Stimulated activated CD8-positive, alpha-beta memory T cell treated with anti-CD3 and anti-CD28 coated beads, Interleukin-2, amount 100 ng/mL, for 1 hour (primary cell): ENCODE results near the gene HSD3B1.

Experiments
- DNase-seq, 2 donors: peaks; one replicate each; pipeline ENCODE4 v3.0.0-alpha.2; 2020; ENCODE audit warnings: low read depth in 2 of 2

Gene HSD3B1

GRCh38 chr1:119506941-119507340 lies at the start of gene HSD3B1:
Gene HSD3B1 (plus strand): TSS chr1:119507210. CDS start chr1:119507477, 267 bp downstream.
- no peak for DNase-seq

DNA sequence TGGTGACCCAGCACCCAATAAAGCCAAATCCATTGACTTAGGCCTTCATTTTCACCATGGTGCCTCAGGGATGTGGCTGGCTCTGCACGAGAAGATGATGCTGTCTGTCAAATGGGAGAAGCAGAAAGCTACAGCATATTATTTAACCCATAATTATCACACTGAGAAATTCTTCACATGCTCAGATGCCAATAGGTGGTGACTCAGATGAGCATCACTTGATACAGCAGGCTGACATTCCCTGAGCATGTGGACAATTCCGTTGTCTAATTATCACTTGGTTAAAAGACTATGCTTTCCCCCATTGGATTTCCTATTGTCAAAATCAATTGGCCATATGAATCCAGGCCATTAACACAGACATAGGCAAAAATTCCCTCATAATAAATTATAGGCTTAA lies 44.0 kb upstream of the HSD3B1 start:
- DNase-seq = no peak

DNA sequence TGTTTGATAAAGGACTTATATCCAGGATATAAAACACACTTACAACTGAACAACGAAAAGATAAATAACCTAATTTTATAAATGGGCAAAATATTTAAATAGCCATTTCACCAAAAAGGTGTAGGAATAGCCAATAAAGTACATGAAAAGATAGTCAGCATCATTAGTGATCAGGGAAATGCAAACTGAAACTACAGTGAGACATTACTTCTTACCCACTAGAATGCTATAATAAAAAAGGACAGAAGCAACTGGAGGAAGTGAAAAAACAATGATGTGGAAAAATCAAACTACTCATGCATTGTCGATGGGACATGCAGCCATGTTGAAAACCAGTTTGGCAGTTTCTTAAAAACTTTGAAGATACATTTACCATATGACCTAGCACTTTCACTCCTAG lies 43.4 kb upstream of the HSD3B1 start:
- DNase-seq = no peak

DNA sequence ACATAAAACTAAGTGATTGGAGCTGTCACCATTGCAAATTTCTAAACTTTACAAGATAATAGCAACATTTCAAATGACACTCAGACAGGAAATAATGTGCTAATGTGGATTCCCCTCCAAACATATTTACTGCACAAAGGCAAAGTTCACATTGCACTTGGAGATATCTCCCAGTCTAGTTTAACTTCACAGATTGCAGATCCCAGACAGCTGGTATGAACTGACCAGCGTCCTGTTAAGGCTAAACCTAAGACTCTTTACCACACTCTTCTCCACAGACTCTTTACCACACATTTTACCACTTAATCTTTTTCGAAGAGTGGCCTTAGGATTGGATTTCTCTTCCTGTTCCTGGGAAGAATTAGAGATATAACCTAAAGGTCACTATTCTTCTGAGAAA lies 40.6 kb upstream of the HSD3B1 start:
- no peak for DNase-seq

- no peak for DNase-seq
Measured at GRCh38 chr1:119467219-119467618, 39.8 kb upstream of the HSD3B1 start.

GRCh38 chr1:119467857-119468668 lies 38.9 kb upstream of the HSD3B1 start:
- DNase-seq = no peak

DNA sequence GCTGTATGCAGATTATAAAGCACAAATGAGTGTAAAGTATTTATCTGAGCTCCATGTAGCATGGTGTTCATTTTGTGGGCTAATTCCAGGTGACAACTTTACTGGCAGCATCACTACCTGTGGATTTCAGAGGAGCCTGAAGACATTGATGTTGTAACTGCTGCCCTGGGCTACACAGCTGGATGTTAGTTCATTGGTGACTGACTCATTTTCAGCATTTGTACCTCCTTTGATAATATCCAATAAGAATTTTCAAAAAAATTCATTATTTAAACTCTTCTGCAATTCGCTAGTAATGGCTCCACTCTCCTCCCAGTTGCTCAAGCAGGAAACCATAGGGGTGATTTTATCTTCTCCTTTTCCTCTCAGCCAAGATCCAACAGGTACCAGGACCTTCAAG lies 37.3 kb upstream of the HSD3B1 start:
- no peak for DNase-seq

DNA sequence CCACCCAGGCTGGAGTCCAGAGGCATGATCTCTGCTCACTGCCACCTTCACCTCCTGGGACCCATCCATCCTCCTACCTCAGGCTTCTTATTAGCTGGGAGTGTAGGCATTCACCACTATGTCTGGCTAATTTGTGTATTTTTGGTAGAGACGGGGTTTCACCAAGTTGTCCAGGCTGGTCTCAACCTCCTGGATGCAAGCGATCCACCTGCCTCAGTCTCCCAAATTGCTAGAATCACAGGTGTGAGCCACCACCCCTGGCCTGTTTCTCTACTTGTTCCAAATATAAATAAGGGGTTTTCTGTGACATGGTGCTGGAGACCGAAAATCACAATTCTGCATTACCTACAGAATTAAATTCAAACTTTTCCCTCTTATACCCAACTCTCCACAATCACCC lies 36.6 kb upstream of the HSD3B1 start:
- DNase-seq = no peak

DNA sequence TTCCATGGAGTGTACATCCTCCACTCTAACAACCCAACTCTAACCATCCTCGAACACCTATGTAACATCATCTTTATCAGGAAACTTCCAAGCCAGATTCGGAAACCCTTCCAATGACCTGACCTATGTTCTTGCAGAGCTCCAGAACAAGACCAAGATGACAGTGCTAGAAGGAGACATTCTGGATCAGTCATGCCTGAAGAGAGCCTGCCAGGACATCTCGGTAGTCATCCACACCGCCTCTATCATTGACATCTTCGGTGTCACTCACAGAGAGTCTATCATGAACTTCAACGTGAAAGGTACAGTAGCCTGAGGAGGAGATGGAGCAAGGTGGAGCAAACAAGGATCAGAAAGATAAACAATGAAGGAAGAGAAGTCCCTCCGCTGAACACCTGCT lies 36.1 kb upstream of the HSD3B1 start:
- no peak for DNase-seq

- no peak for DNase-seq
Measured at GRCh38 chr1:119471566-119471965, 35.4 kb upstream of the HSD3B1 start.

GRCh38 chr1:119472080-119472818 lies 34.8 kb upstream of the HSD3B1 start:
- DNase-seq = no peak

- no peak for DNase-seq
Measured at GRCh38 chr1:119472819-119473175, 34.2 kb upstream of the HSD3B1 start.

- no peak for DNase-seq
Measured at GRCh38 chr1:119475866-119476439, 31.1 kb upstream of the HSD3B1 start.

DNA sequence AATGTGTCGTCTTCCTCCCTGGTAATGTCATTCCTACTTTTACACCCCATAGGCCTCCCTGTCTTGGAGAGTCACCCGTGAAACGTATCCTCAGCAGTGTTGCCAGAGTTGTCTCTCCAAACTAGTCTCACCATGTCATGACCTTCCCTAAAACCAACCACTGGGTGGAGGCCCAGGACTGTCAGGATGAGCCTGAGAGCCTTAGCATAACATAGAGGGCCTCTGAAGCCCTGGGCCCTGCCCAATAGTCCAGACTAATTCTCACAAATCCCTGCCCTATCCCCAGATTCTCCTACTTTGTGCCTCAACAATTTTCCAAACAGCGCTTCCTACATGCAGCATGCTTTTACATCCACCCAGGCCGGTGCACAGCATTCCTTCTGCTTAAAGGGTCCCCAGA lies 29.3 kb upstream of the HSD3B1 start:
- DNase-seq = no peak

- no peak for DNase-seq
Measured at GRCh38 chr1:119480175-119480574, 26.8 kb upstream of the HSD3B1 start.

- no peak for DNase-seq
Measured at GRCh38 chr1:119481951-119482350, 25.1 kb upstream of the HSD3B1 start.

- no peak for DNase-seq
Measured at GRCh38 chr1:119482517-119483425, 24.2 kb upstream of the HSD3B1 start.

DNA sequence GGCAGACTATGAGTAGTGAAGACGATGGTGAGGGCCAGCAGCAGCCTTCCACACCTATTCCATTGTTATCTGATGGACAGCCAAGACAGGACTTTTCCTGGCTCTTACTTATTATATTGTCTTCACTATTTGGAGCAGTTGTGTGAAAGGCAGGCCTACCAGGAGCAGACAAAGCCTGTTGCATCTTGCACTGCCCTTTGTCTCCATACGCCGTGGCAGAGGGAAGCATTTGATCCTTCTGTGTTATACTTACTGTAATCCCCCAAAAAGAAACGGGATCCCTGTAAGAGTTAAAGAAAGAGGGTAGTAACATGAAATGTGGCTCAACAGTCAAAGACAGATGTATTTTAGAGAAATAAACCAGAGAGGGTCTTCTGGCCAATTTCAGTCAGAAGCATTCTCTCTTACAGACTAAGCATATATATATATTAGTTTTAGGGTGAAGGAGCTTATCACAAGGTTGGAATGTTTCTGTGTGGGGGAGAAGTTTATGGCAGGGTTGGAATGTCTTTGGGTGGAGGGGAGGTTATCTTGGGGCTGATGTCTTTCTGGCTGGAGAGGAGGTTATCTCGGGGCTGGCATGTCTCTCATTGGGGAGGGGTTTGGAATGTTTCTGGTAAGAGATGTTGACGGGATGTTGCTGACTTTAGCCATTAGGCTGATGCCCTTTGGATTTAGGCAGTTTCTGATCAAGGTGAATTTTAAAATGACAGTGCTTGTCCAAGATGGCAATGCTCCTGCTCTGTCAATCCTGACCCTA lies 23.4 kb upstream of the HSD3B1 start:
- DNase-seq = no peak

GRCh38 chr1:119485201-119485600 lies 21.8 kb upstream of the HSD3B1 start:
- no peak for DNase-seq

DNA sequence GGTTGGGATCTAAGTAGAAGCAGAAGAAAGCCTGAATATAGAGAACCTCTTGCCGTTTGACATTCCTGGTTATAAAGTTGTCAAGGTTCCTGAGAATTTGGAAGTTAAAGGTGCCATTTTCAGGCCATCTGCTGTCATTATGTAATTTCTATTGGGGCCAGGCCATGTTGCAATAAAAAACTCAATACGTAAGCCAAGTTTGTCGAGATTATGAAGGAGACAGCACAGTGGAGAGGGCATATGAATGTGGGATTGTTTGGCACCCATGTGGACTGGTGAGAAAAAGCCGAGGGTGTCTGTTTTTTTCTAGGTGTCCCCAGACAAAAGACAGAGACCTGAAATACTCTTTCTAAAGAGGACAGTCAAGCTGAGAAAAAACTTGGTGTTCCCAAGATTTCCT lies 18.8 kb upstream of the HSD3B1 start:
- no peak for DNase-seq

GRCh38 chr1:119489201-119489600 lies 17.8 kb upstream of the HSD3B1 start:
- DNase-seq = no peak
